ENCODE measurements around the gene GPBAR1. TPM values are rescaled to one million over a fixed set of nuclear protein-coding genes. Genes with fewer than 3 reads are reported as not detected.
A peak's percentile ranks its signal among the peaks of the same experiment; 100 is the strongest.

The GPBAR1 gene, protein sequence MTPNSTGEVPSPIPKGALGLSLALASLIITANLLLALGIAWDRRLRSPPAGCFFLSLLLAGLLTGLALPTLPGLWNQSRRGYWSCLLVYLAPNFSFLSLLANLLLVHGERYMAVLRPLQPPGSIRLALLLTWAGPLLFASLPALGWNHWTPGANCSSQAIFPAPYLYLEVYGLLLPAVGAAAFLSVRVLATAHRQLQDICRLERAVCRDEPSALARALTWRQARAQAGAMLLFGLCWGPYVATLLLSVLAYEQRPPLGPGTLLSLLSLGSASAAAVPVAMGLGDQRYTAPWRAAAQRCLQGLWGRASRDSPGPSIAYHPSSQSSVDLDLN
- total RNA-seq (0.81 and 1.5 TPM in 2 replicates), polyA plus RNA-seq (0.66 and 1.2 TPM in 2 replicates), polyA minus RNA-seq (1.1 TPM in 1 of 2 replicates, not detected in the other)
- total RNA-seq (2013): 0.44 TPM

DNA sequence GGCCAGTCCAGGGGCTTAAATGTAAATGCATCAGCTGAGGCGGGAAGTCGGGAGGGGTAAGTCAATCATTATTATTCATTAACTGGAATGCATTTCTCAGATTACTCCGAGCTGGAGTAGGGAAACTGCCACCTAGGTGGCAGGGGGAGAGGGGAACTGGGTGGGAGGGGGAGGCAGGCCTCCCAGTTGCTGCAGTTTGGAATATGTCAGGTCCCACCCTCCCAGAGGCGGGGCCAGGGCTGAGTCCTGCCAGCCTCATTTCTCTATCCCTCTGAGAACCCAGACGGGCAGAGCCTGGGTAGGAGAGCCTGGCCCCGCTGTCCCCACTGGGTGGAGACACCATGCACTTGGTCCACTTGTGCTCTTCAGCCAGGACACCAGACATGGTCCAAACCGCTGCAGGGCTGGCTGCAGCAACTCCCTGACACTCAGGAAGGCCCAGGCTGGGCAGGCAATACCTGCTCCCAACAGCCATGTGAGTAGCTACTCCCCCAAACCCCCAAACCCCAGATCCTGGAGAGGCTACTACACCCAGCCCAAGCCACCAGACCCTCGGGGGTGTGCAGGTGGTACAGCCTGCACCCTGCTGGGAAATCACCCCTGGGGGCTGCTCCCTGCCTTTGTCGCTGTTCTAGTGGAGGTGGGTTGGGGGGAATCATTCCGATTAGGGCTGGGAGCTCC is at the start of gene GPBAR1:
Gene GPBAR1, plus strand, starts transcription at position 274 of the 681 bp plus-strand sequence. CDS start 1,710 bp downstream, outside the sequence.
- no peak within 1 kb of the TSS for H3K9ac ChIP-seq (ENCODE audit: low read length)
- peak within 1 kb of the TSS; percentile 92 for H3K27ac Mint-ChIP-seq
- peaks cover 48 to 68% of the 10 kb centered on the region in 2 donors for H3K4me1 ChIP-seq (ENCODE audit: control insufficient read depth in 2 of 2, insufficient read depth in 2 of 2, low read length in 2 of 2)
- intact Hi-C loops (cut with micrococcal nuclease): no loop called here
- H3K4me1 Mint-ChIP-seq: peaks cover 64% of the 10 kb centered on the region
- H3K4me2 ChIP-seq (replicated peaks; ENCODE audit: low read depth, low read length, poor library complexity, severe bottlenecking): peak within 1 kb of the TSS; percentile 56
- ATAC-seq (ENCODE audit: low read depth) (no peak), DNase-seq (no peak)
- peaks cover 14% of the 10 kb centered on the region for H3K79me2 ChIP-seq (ENCODE audit: control insufficient read depth, insufficient read depth, low read length)
- no peaks in the 10 kb centered on the region for H3K27me3 ChIP-seq (replicated peaks in 1 of 4; ENCODE audit: control extremely low read depth in 1 of 4, control insufficient read depth in 3 of 4, insufficient read depth in 4 of 4, low read length in 3 of 4)
- H3K27ac ChIP-seq (ENCODE audit: low read length in 2 of 2): peak within 1 kb of the TSS; percentile 33 to 85
- ChIA-PET CTCF (interaction anchor here (0.5 to 2.2 kb wide), 3 partner anchors 11 to 95 kb away, joined by 3 to 8 read pairs (median 3); no protein-coding TSS in a partner anchor), POLR2A (no interaction called here)
- peaks cover 33% of the 10 kb centered on the region for H4K20me1 ChIP-seq (ENCODE audit: control insufficient read depth, insufficient read depth, low read length, poor library complexity, severe bottlenecking)
- H2AFZ ChIP-seq (ENCODE audit: insufficient read depth, low read depth, low read length, poor library complexity, severe bottlenecking): no peak within 1 kb of the TSS
- H3K36me3 ChIP-seq (replicated peaks in 1 of 2; ENCODE audit: control extremely low read depth in 1 of 2, control insufficient read depth in 1 of 2, extremely low read depth in 1 of 2, insufficient read depth in 2 of 2, low read length in 1 of 2): peaks cover 1 to 41% of the 10 kb centered on the region in 2 experiments
- no peaks in the 10 kb centered on the region for H3K9me3 Mint-ChIP-seq (ENCODE audit: insufficient read depth)
- no peak within 1 kb of the TSS for H3K4me3 ChIP-seq (ENCODE audit: control extremely low read depth in 1 of 5, extremely low read depth in 1 of 5, insufficient read depth in 1 of 5, low read depth in 2 of 5, low read length in 4 of 5)
- 88% methylated on average over 6 of the region's 10 CpGs for WGBS (ENCODE audit: insufficient coverage)
- peak within 1 kb of the TSS; percentile 71 for H3K4me3 Mint-ChIP-seq
- H3K9me3 ChIP-seq (ENCODE audit: control extremely low read depth in 1 of 3, control insufficient read depth in 2 of 3, insufficient read depth in 1 of 3, low read length in 2 of 3): no peaks in the 10 kb centered on the region
- no peaks in the 10 kb centered on the region for H3K27me3 Mint-ChIP-seq
- no peak for TF ChIP-seq EZH2 (IDR thresholded peaks at IDR 0.05; ENCODE audit: borderline replicate concordance, insufficient read depth, low read depth, low read length, poor library complexity, severe bottlenecking)
- TF ChIP-seq, protein P1, sequence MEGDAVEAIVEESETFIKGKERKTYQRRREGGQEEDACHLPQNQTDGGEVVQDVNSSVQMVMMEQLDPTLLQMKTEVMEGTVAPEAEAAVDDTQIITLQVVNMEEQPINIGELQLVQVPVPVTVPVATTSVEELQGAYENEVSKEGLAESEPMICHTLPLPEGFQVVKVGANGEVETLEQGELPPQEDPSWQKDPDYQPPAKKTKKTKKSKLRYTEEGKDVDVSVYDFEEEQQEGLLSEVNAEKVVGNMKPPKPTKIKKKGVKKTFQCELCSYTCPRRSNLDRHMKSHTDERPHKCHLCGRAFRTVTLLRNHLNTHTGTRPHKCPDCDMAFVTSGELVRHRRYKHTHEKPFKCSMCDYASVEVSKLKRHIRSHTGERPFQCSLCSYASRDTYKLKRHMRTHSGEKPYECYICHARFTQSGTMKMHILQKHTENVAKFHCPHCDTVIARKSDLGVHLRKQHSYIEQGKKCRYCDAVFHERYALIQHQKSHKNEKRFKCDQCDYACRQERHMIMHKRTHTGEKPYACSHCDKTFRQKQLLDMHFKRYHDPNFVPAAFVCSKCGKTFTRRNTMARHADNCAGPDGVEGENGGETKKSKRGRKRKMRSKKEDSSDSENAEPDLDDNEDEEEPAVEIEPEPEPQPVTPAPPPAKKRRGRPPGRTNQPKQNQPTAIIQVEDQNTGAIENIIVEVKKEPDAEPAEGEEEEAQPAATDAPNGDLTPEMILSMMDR (IDR thresholded peaks at IDR 0.05): no peak
